NCI-H2029 treated with DMSO at 0.1 percent for 48 hours (cell line): ENCODE data around the gene POTEF.
A peak's percentile ranks its signal among the peaks of the same experiment; 100 is the strongest.
"Not testable (repeated sequence)": the region's sequence is repeated elsewhere in the genome, so short reads cannot be mapped to it uniquely, and the experiment has no call there.

Source experiments
- DNase-seq: peaks from one replicate; lab custom pipeline; 2025; lab: John Stamatoyannopoulos, UW

The POTEF gene

DNA sequence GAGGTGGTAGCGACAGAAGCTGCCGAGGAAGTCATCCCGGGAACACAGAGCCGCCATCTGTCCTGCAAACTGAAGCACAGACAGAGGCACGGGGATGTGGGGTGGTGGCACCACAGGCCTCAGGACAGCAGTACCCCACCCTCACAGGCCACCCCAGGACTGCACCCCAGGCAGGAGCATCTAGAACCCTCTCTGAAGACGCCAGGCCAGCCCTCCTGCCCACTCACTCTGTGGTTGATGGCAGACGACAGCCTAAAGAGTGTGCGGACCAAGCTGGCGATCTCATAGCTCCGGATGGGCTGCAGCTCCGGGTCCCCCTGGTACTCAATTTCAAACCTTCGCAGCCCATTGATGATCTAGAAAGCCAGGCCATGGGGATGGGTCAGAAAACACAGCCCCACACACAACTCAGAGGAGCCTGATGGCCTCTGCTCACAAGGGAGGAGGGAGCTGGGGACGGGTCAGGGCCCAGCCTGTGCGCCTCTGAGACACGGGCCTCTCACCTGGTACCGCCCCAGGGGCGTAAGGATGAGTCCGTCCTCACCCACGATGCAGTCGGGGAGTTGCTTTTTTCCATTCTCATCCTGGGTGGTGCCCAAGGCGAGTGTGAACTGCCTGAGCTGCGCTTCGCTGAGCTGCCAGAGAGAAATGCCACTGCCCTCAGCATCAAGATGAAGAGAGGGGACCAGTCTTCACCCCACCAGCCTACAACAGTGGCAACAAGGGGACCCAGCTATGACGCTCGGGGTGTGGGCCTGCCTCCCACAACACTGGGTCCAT is 24.0 kb upstream of the POTEF start:
- DNase-seq, result no peak

DNA sequence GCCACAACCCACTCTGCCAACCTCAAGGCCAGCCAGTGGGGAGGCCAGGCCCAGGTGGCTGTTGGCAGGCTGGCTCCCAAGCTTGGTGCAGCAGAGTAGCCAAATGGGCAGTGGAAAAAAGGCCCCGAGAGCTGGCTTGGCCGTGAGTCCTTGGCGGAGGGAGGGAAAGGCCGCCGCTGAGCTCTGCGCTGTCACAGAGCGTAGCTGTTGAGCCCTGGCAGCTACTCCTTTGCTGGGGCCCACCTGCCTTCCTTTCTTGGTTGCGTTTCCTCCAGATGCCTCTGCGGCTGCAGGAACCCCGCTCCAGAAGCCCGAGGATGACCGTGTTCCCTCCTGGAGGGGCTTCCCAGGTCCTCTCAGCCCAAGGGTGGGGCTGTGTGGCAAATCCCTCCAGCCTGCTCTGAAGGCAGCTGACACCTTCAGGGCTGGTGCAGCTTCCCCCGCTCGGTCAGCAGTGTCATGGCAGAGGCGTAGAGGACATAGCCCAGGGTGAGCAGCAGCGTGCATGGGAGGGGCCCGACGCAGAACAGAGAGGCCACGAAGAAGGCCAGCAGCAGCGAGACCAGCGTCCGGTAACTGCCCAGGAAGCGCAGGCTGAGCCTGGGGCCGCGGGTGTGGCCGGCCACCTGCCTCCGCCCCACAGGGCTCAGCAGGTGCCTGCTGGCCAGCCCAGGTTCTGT is 23.3 kb upstream of the POTEF start:
- not testable (repeated sequence) for DNase-seq

DNA sequence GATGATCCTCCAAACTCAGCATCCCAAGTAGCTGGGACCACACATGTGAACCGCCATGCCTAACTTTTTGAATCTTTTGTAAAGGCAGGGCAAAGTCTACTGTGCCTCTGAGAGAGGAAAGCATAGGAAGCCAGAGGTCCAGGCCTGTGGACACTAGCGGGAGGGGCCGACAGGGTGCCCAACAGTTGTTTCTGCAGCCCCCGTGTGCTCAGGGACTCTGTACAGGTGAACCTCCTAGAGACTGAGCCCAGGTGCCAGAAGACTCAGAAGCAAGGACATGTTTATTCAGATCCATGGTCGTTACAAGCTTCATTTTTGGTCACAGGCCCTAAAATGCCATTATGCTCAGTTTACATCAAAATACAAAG is 22.1 kb upstream of the POTEF start:
- not testable (repeated sequence) for DNase-seq

GRCh38 chr2:130150181-130151144 is 21.4 kb upstream of the POTEF start:
- DNase-seq, result no peak

DNA sequence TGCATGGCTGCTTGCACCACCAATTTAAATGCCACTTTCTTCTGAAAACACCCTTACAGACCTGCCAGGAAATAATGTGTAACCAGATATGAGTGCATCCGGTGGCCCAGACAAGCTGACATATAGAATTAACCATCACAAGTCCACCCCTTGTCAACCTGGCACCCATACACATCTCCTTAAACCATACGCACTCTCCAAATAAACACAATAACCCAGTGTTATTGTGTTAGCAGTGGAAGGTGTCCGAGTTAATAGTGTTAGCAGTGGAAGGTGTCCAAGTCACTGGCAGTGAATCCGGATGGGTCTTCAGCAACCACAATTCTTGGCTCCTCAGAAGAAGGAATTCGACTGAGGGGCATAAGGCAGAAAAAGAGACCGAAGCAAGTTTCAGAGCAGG is 19.5 kb upstream of the POTEF start:
- DNase-seq, result peak; percentile 12

GRCh38 chr2:130145006-130145414 is 16.0 kb upstream of the POTEF start, which contains the start of gene CCDC74B:
Gene CCDC74B, minus strand, starts transcription at chr2:130145112. Its CDS starts 116 bp downstream, at chr2:130144996.
- DNase-seq, result not testable (repeated sequence)

- DNase-seq, result not testable (repeated sequence)
Observed at GRCh38 chr2:130143266-130144039, 14.4 kb upstream of the POTEF start.

DNA sequence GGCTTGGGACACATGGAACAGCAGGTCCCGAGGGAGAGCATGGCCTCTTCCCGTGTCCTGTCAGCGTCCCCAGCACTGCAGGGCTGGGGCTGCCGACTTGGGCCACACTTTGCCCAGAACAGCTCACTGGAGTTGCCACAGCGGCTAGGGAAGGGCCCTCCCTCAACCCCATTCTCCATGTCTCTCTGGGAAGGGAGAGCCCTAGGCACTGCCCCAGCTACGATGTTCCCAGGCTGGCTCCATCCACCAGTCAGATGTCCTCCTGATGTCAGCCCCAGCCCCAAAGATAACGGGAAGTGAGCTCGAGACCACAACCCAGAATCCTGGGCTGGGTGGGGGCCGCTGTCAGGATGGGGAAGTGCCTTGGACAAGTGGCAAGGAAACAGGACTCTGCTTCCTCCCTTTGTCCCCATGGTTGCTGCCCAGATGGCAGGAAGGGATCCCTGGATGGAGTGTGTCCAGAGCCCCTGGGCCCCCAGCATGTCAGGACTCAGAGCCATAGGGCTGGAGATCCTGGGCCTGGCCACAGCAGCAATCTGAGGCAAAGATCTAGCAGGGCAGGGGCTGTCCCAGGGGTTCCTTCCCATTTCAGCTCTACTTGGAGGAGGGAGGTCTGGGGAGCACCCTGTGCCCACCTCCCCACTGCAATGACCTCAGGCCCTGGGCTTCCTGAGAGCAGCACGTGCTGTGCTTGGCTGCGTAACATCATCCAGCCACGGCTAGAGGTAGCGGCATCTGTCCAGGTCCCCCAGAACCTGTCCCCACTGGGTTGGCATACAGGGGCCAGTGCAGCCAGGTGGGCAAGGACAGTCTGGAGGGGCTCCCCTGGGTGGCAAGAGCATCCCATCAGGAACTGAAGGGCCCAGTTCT is 13.6 kb upstream of the POTEF start:
- DNase-seq, result not testable (repeated sequence)

DNA sequence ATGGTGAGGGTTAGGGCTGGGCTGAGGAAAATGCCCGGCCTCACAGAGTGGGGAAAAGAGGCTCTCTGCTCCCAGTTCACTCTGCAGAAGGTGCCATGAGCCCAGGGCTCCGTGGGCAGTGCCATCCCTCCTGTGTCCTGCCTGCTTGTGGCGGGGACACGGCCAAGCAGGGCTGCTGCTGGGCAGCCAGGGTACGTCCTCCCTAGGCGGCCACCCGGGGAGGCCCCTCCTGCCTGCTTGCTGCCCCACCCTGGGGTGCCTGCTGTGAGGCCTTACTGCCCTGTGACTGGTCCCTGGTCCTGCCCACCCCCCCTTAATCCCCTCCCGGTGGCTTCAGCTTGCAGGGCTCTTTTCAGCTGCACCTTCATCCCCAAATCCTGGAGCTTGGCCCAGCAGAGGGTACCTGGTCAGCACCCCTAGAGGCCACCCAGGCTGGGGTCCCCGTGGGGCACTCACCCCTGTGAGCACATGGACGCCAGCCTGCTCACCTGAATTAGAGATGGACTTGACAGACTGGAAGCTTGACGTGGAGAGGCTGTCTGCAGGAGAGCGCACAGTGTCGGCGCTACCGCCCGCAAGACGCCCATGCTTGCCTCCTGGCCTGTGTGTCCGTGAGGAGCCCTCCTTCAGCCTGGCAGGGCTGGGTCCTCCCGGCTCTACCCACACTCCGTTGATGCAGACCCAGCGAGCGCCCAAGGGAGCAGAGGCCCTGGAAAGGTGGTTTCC is 12.8 kb upstream of the POTEF start:
- not testable (repeated sequence) for DNase-seq

DNA sequence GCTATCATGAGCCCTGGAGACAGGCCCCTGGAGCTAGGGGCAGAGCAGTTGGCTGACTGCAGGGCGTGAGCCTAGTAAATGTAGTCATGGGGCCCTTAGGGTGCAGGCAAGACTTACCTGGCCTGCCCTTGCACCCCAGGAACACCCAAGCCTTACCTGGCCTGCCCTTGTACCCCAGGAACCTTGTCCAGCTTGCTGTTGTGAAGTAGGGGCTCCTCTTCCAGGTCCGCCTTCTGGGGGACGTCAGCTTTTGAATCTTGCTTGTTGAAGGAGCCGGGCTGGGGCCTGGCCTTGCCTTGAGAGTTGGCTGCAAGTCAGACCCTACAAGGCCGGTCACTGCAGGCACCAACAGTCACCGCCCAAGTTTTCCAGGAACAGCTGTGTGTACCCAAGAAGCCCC is 12.0 kb upstream of the POTEF start:
- not testable (repeated sequence) for DNase-seq

DNA sequence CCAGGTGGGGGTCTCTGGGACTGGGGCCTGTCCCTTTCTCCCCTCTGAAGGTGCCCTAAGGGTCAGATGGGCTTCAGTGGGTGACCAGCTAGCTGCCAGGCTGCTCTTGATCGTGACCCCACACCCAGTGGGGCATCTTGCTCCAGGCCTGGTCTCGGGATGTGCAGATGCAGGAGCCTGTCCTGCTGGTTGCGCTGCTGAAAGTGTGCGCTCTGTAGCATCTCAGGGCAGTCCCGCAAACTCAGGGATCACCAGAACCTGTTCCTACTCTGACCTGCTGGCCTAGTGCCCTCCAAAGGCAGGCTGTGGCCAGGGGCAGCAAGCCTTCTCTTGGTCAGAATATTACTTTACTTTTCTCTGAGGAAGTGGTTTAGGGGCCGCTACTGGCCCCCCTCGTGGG is 11.5 kb upstream of the POTEF start:
- not testable (repeated sequence) for DNase-seq

DNA sequence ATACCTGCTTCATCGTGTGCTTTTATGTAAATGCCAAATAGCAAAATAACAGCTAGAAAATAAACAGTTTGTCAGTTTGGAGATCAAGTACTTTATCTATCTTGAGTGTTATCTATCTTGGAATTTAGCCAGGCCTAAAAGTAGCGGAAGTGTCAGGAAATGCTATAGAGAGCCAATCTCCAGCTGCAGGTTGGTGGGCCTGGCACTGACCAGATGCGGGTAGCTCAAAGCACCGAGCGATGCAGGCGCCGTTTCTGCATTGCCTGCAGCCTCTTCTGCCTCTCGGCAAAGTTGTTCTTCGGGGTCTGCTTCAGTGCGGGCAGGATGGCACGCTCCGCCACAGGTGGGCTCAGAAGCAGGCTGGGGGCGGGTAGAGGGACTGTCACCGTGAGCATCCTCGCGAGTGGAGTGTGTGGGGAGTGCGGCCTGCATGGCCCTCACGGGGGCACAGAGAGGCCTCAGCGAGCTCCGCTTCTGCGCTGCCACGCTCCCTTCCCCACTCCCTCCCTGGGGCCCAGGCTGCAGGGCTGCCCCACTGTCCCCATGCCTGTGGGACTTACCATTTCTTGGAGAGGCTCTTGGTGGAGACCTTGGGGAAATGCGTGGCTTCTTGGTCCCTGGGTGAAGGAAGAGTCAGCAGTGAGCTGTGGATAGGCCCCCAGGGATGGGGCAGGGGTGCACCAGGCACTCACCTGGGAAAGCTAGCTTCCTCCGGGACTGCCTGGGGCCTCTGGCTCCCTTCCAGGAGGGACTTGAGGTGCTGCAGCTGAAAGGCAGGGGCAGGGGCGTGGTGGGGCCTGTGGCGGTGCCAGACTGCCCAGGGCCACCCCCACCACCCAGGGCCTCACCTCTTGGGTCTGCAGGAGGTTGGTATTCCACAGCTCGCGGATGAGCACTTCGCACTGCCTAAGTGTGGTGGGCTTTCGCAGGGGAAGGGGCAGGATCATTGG is 10.6 kb upstream of the POTEF start:
- peak; percentile 57 for DNase-seq

DNA sequence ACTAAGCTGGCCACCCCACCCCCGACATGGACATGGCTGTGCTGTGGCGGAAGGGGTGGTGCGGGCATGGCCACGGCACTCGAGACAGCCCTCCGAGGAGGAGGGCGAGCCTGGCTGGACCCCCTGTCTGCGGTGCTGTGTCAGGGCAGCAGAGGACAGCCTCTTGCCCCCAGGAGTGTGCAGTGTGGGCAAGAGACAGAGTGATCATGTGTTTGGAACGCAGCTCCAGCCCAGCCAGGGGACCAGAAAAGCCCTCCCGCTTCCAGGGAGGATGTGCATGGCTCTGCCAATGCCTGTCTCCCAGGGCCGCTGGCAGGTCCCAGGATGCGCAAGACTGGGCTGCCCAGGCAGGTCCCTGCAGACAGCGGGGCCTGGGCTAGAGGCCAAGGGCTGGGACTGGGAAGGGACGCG is 9.8 kb upstream of the POTEF start:
- not testable (repeated sequence) for DNase-seq

DNA sequence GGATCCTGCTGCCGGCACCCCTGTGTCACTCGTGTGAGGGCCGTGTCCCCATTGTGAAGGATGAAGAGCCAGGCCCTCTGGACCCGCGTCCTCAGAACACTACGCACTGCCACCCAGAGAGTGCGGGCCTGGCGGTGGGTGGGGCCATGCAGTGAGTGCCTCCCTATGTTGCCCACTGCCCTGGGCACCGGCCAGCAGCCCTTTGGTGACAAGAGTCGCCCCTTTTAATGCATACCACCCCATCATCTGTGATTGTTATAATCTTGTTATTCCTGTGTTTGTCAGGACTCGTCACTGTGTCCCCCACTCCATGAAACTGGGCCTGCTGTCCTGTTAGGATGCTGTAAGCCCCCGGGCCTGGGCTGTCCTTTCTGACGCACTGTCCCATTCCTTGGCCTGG is 9.3 kb upstream of the POTEF start:
- DNase-seq, result not testable (repeated sequence)

- DNase-seq, result not testable (repeated sequence)
Observed at GRCh38 chr2:130137118-130137517, 8.1 kb upstream of the POTEF start.

GRCh38 chr2:130136546-130136945 is 7.5 kb upstream of the POTEF start:
- not testable (repeated sequence) for DNase-seq

GRCh38 chr2:130135692-130136541 is 6.9 kb upstream of the POTEF start:
- no peak for DNase-seq

GRCh38 chr2:130128464-130128863 is 558 bp downstream of the POTEF start:
- not testable (repeated sequence) for DNase-seq
